Measurements from ENCODE around the gene DIPK2A. TPM values are rescaled to one million over a fixed set of nuclear protein-coding genes. Genes with fewer than 3 reads are reported as not detected.

DIPK2A gene
- total and polyA plus RNA-seq, 3 donors from 2014 or later, result 12.4 to 85.0 (median 71.3) TPM

GRCh38 chr3:144018776-144019175 lies 47.2 kb downstream of the DIPK2A start:
- no peaks in the 10 kb centered on the region for H3K9me3 ChIP-seq
- no peaks in the 10 kb centered on the region for H3K4me1 ChIP-seq
- H3K4me3 ChIP-seq, result no peak overlapping the region
- WGBS, 2 donors, result 95 to 97% methylated on average over 1 of the region's 1 CpG
- intact Hi-C loops (cut with DNase I; ENCODE audit: low total_unique reads), result no loop called here
- H3K36me3 ChIP-seq (ENCODE audit: low read depth, missing control alignments), result no peaks in the 10 kb centered on the region
- DNase-seq, result no peak
- no peak overlapping the region for H3K27ac ChIP-seq
- TF ChIP-seq CTCF (IDR thresholded peaks at IDR 0.05), result no peak
- H3K27me3 ChIP-seq, result no peaks in the 10 kb centered on the region

Other genes starting within 250 kb of the DIPK2A start
- 1 to 10 TPM; 2.7 to 6.6 TPM for gene SLC9A9, start 123.4 kb upstream of the DIPK2A start, total RNA-seq
- gene SLC9A9, start 123.4 kb upstream of the DIPK2A start, polyA plus RNA-seq (ENCODE audit: insufficient read depth, low read depth, low replicate concordance), result 4.3 TPM